Transverse colon (tissue), 4 donors: ENCODE results near the gene THBS1. TPM values are rescaled to one million over a fixed set of nuclear protein-coding genes. Genes with fewer than 3 reads are reported as not detected.

Source experiments
- DNase-seq: peaks from one replicate; pipeline ENCODE4 v3.0.0-alpha.2; 2019
- H3K27ac ChIP-seq, 4 donors: fragments of 200-600 bp; sonication (generic); 2 replicates each; pipeline ENCODE4 v1.5.1; 2016 to 2018; ENCODE audit warnings: inconsistent platforms in 4 of 4
- H3K27me3 ChIP-seq: fragments of 200-600 bp; sonication (generic); 2 replicates; pipeline ENCODE4 v1.5.1; 2017; ENCODE audit warnings: inconsistent platforms
- H3K36me3 ChIP-seq, 4 donors: fragments of 200-600 bp; sonication (generic); 2 replicates each; pipeline ENCODE4 v1.5.1; 2017 to 2019; ENCODE audit warnings: inconsistent platforms in 4 of 4
- H3K4me1 ChIP-seq, 4 donors: fragments of 200-600 bp; sonication (generic); 2 replicates each; pipeline ENCODE4 v1.5.1; 2017 to 2020; ENCODE audit warnings: inconsistent platforms in 4 of 4
- H3K4me3 ChIP-seq, 4 donors: fragments of 200-600 bp; sonication (generic); 1 replicate in 1 of 4; 2 replicates in 3 of 4; pipeline versions ENCODE4 v1.5.1 to v1.6.1; 2017 to 2019; ENCODE audit warnings: inconsistent platforms in 4 of 4
- H3K9me3 ChIP-seq, 2 donors: fragments of 200-600 bp; sonication (generic); 2 replicates each; pipeline ENCODE4 v1.5.1; 2017 to 2019; ENCODE audit warnings: inconsistent platforms in 2 of 2
- CTCF ChIP-seq, 5 experiments: fragments of 200-600 bp in 3 of 5; fragments of 450-650 bp in 2 of 5; sonication (generic) in 3 of 5; IDR thresholded peaks; 1 replicate in 2 of 5; 2 replicates in 3 of 5; pipeline ENCODE4 v1.5.1; 2016 to 2017; ENCODE audit warnings: antibody characterized with exemption in 5 of 5, inconsistent platforms in 3 of 5, mild to moderate bottlenecking in 2 of 5, moderate library complexity in 1 of 5
- EP300 ChIP-seq: sonication (generic); formaldehyde crosslinking; IDR thresholded peaks from one replicate; pipeline ENCODE4 v1.6.1; 2017; ENCODE audit warnings: antibody characterized with exemption, low read depth
- POLR2A ChIP-seq: fragments of 450-650 bp; IDR thresholded peaks from one replicate; pipeline ENCODE4 v1.6.1; 2016; ENCODE audit warnings: antibody characterized with exemption, mild to moderate bottlenecking, moderate library complexity
- POLR2AphosphoS5 ChIP-seq, 3 donors: sonication (generic); formaldehyde crosslinking; IDR thresholded peaks; one replicate each; pipeline ENCODE4 v1.6.1; 2016; ENCODE audit warnings: antibody characterized with exemption in 3 of 3
- WGBS, 2 donors: methylation state at CpG; one replicate each; pipeline ENCODE4 v1.1.5; 2018; ENCODE audit warnings: low coverage in 1 of 2; 5-methylcytosine and 5-hydroxymethylcytosine counted together
- in situ Hi-C, 4 donors: fragments of 200-750 bp; cut with MboI; loops; one replicate each; pipeline versions ENCODE4 v1.15.0 to v1.15.1; 2017; ENCODE audit warnings: low sequenced_read_pairs in 3 of 4, low pct_ligation_motif_present in 1 of 4, low pct_unique_long_range_greater_than_20kb in 1 of 4
- intact Hi-C: fragments of 100-400 bp; cut with DNase I; formaldehyde crosslinking; loops from one replicate; pipeline ENCODE4 v1.15.1; 2023; ENCODE audit warnings: low total_unique reads
- total RNA-seq, 4 donors: library from RNA; depleted of rRNA; stranded (reverse); fragments of >200 nt; gene quantifications; one replicate each; pipeline ENCODE4 v1.1.0, GENCODE V29; 2016

Gene THBS1
- total RNA-seq, 4 donors from 2014 or later: 197 to 753 (median 410) TPM

- Histone ChIP-seq H3K27me3 (no peaks in the 10 kb centered on the region), H3K9me3 (no peaks in the 10 kb centered on the region), H3K4me3 (no peak overlapping the region), H3K4me1 (peaks cover 0 to 28% (median 11%) of the 10 kb centered on the region in 4 donors), H3K36me3 (no peaks in the 10 kb centered on the region), H3K27ac (no peak overlapping the region)
- in situ Hi-C loops: loop anchor here (10.0 to 25.0 kb wide), 6 partner anchors 187 to 863 kb away; no protein-coding TSS in a partner anchor
- DNase-seq: no peak
- intact Hi-C loops: no loop called here
- TF ChIP-seq POLR2AphosphoS5 (IDR thresholded peaks at IDR 0.05) (no peak), CTCF (IDR thresholded peaks at IDR 0.05) (no peak), EP300 (no peak), POLR2A (no peak)
- 82 to 90% methylated on average over 2 to 6 of the region's 6 CpGs for WGBS, 2 donors
Measured at GRCh38 chr15:39575180-39575579, 5.7 kb upstream of the THBS1 start.

GRCh38 chr15:39578851-39579486 is 1.9 kb upstream of the THBS1 start:
- intact Hi-C loops: no loop called here
- Histone ChIP-seq H3K4me1 (peaks cover 0 to 42% (median 27%) of the 10 kb centered on the region in 4 donors), H3K27me3 (no peaks in the 10 kb centered on the region), H3K36me3 (peaks cover 0 to 7% (median 0%) of the 10 kb centered on the region in 4 donors), H3K27ac (peak overlapping the region; percentile 86 to 97 (median 95)), H3K9me3 (no peaks in the 10 kb centered on the region), H3K4me3 (peak overlapping the region in 3 of 4 donors; percentile 55 to 83 (median 57))
- no peak for DNase-seq
- TF ChIP-seq POLR2A: no peak
- no peak for TF ChIP-seq EP300
- TF ChIP-seq CTCF (IDR thresholded peaks at IDR 0.05): peak in 1 of 5 experiments; percentile 25
- no peak for TF ChIP-seq POLR2AphosphoS5 (IDR thresholded peaks at IDR 0.05)
- WGBS, 2 donors: 71 to 80% methylated on average over 4 to 5 of the region's 5 CpGs
- in situ Hi-C loops: loop anchor here (10.0 to 25.0 kb wide), 6 partner anchors 183 to 867 kb away; no protein-coding TSS in a partner anchor

DNA sequence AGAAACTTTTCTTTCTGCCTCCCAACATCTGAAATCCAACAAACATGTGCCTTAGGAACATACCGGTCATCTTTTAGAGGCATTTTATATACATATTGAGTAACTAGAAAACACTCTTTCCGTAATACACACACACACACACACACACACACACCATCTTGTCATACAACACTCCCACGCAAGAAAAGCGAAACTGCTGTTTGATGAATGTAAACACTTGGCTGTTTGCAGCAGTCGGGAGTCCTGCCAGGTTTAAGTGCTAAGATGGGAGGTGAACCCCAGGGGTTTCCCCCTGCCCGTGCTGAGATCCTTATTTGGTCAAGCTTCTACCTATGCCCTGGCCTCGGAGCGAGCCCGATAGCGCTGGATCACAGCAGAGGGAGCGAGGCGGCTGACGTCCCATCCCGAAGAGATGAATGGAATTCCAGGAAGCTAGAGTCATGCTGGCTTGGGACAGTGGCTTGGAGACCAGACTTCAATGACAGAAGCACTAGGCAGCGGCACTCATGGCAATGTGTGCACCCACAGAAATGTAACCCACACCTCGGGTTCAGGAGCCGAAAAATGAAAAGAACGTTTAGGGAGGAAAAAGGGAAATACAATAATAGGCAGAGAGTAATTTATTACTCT is 1.3 kb upstream of the THBS1 start:
- peaks cover 0 to 46% (median 31%) of the 10 kb centered on the region in 4 donors for H3K4me1 ChIP-seq
- H3K27me3 ChIP-seq: no peaks in the 10 kb centered on the region
- WGBS, 2 donors: 46 to 52% methylated on average over 12 to 18 of the region's 18 CpGs
- in situ Hi-C loops: loop anchor here (10.0 to 25.0 kb wide), 8 partner anchors 183 to 875 kb away; no protein-coding TSS in a partner anchor
- no peaks in the 10 kb centered on the region for H3K9me3 ChIP-seq
- intact Hi-C loops: loop anchor here (1.0 to 5.0 kb wide), 3 partner anchors 107 to 761 kb away; no protein-coding TSS in a partner anchor
- peak in 2 of 3 donors; percentile 49 to 53 for TF ChIP-seq POLR2AphosphoS5 (IDR thresholded peaks at IDR 0.05)
- no peak for TF ChIP-seq CTCF (IDR thresholded peaks at IDR 0.05)
- no peak for TF ChIP-seq POLR2A
- no peak for TF ChIP-seq EP300
- H3K4me3 ChIP-seq: peak overlapping the region in 3 of 4 donors; percentile 55 to 83 (median 57)
- peak overlapping the region; percentile 86 to 97 (median 95) for H3K27ac ChIP-seq
- H3K36me3 ChIP-seq: peaks cover 0 to 12% (median 0%) of the 10 kb centered on the region in 4 donors
- peak; percentile 49 for DNase-seq

DNA sequence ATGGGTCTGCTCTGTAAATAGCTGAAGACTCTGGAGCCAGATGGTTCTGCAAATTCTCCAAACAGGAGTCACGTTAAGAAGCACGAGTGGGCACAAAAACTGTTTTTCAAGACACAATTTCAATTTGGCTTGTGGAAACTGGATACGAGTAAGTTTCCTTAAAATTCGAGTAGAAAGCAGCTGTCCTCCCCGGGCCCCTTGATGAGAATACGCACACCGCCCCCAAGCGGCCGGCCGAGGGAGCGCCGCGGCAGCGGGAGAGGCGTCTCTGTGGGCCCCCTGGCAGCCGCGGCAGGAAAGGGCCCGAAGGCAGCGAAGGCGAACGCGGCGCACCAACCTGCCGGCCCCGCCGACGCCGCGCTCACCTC is 778 bp upstream of the THBS1 start:
- Histone ChIP-seq H3K27me3 (no peaks in the 10 kb centered on the region), H3K4me1 (peaks cover under 1 to 51% (median 36%) of the 10 kb centered on the region in 4 donors), H3K36me3 (peaks cover 0 to 15% (median 0%) of the 10 kb centered on the region in 4 donors), H3K27ac (peak overlapping the region; percentile 86 to 97 (median 95)), H3K9me3 (no peaks in the 10 kb centered on the region), H3K4me3 (peak overlapping the region; percentile 55 to 83 (median 57))
- TF ChIP-seq CTCF (IDR thresholded peaks at IDR 0.05): peak; percentile 95 to 100 (median 98)
- TF ChIP-seq EP300: no peak
- TF ChIP-seq POLR2AphosphoS5 (IDR thresholded peaks at IDR 0.05): peak in 1 of 3 donors; percentile 7
- intact Hi-C loops: loop anchor here (1.0 to 5.0 kb wide), 3 partner anchors 108 to 761 kb away; no protein-coding TSS in a partner anchor
- DNase-seq: peak; percentile 95
- in situ Hi-C loops: loop anchor here (10.0 to 25.0 kb wide), 6 partner anchors 182 to 875 kb away; no protein-coding TSS in a partner anchor
- 0% methylated on average over 2 to 19 of the region's 29 CpGs for WGBS, 2 donors
